Stimulated activated naive B cell treated with anti-CD40 and anti-IgM and Interleukin-4, amounts not matched to agents 10 μg/mL and 1 μg/mL and 100 μg/mL, for 72 hours (primary cell): ENCODE measurements around the gene DIAPH2.

ENCODE experiments used
- ATAC-seq, 2 donors: fragments of 150-1000 bp; cut with Tn5 transposase; replicated peaks; 2 replicates each; pipeline ENCODE4 v1.10.0; 2021; ENCODE audit warnings: moderate library complexity in 1 of 2
- DNase-seq: peaks from one replicate; pipeline ENCODE4 v3.0.0; 2021
- H3K27ac Mint-ChIP-seq: one replicate; pipeline ENCODE4 v1.8.0; 2022; ENCODE audit warnings: mild to moderate bottlenecking, mixed read lengths
- H3K27me3 Mint-ChIP-seq, 2 donors: one replicate each; pipeline ENCODE4 v1.8.0; 2022; ENCODE audit warnings: mixed read lengths in 2 of 2
- H3K36me3 Mint-ChIP-seq, 2 donors: one replicate each; pipeline ENCODE4 v1.8.0; 2022; ENCODE audit warnings: mixed read lengths in 2 of 2, mild to moderate bottlenecking in 1 of 2
- H3K4me1 Mint-ChIP-seq, 2 donors: one replicate each; pipeline ENCODE4 v1.8.0; 2022; ENCODE audit warnings: mixed read lengths in 2 of 2, mild to moderate bottlenecking in 1 of 2
- H3K4me3 Mint-ChIP-seq, 2 donors: one replicate each; pipeline ENCODE4 v1.8.0; 2022; ENCODE audit warnings: mild to moderate bottlenecking in 2 of 2, mixed read lengths in 2 of 2, moderate library complexity in 1 of 2
- H3K9me3 Mint-ChIP-seq, 2 donors: one replicate each; pipeline ENCODE4 v1.8.0; 2022; ENCODE audit warnings: mixed read lengths in 2 of 2, mild to moderate bottlenecking in 1 of 2

The DIAPH2 gene

GRCh38 chrX:97629597-97629985 lies 944.9 kb downstream of the DIAPH2 start:
- Mint-ChIP-seq H3K27ac (no peak overlapping the region), H3K4me3 (no peak overlapping the region), H3K9me3 (no peaks in the 10 kb centered on the region), H3K36me3 (no peaks in the 10 kb centered on the region), H3K4me1 (no peaks in the 10 kb centered on the region), H3K27me3 (no peaks in the 10 kb centered on the region)
- DNase-seq = no peak
- ATAC-seq = no peak

- no peaks in the 10 kb centered on the region for H3K4me1 Mint-ChIP-seq
- no peaks in the 10 kb centered on the region for H3K36me3 Mint-ChIP-seq
- ATAC-seq (no peak), DNase-seq (no peak)
- no peaks in the 10 kb centered on the region for H3K9me3 Mint-ChIP-seq
- H3K4me3 Mint-ChIP-seq = no peak overlapping the region
- no peak overlapping the region for H3K27ac Mint-ChIP-seq
- H3K27me3 Mint-ChIP-seq = peaks cover 0 to 6% of the 10 kb centered on the region in 2 donors
Measured at GRCh38 chrX:97633798-97634197, 949.2 kb downstream of the DIAPH2 start.

DNA sequence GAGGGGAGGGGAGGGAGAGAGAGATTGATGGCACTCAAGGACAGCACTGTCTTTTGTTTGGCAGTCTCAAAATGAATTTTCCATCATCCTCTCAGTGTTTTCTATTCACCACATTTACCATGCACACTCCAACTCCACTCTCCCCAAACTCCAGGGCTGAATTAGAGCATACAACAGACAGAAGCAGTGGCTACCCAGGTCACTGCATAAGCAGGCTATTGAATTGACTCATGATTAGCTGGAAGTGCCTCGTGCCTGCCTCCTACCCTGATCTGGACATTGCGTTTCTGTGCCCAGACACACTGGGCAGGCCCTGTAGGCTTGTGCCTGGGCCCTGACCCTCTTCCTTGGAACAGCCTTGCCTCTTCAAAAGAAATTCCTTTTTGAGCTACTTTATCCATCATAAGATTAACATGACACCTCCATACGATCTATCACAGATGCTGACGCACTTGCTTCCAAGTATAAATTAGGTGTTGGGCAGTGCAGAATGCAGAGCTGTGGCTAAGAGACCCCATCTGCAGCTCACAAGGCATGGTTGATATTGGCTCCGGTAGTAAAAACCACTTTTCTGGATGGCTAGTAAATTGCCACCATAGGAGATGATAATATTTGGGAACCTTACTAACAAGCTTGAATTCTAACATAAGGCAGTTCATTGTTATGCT lies 952.0 kb downstream of the DIAPH2 start:
- Mint-ChIP-seq H3K27ac (no peak overlapping the region), H3K4me3 (no peak overlapping the region), H3K27me3 (peaks cover 6 to 7% of the 10 kb centered on the region in 2 donors), H3K4me1 (no peaks in the 10 kb centered on the region), H3K9me3 (no peaks in the 10 kb centered on the region), H3K36me3 (no peaks in the 10 kb centered on the region)
- no peak for DNase-seq
- no peak for ATAC-seq

DNA sequence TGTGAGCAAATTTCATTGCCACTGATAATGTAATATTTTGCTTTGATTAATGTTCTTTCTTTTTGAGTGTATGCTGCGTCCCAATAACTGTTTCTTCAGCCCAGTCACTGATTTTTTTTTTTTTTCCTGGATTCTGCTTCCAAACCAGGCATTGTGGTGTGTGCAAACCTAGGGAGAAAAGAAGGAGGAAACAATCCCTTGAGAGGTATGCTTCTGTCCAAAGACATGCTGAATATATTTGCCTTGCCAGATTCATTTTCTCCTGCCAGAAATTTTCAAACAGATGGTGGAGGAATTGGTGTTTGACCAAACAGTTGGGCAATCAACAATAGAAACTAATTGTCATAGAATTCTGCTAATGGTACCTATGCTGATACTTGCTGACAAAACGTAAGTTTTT lies 952.6 kb downstream of the DIAPH2 start:
- Mint-ChIP-seq H3K4me3 (no peak overlapping the region), H3K27ac (no peak overlapping the region), H3K27me3 (peaks cover 6 to 7% of the 10 kb centered on the region in 2 donors), H3K9me3 (no peaks in the 10 kb centered on the region), H3K4me1 (no peaks in the 10 kb centered on the region), H3K36me3 (no peaks in the 10 kb centered on the region)
- no peak for DNase-seq
- no peak for ATAC-seq

DNA sequence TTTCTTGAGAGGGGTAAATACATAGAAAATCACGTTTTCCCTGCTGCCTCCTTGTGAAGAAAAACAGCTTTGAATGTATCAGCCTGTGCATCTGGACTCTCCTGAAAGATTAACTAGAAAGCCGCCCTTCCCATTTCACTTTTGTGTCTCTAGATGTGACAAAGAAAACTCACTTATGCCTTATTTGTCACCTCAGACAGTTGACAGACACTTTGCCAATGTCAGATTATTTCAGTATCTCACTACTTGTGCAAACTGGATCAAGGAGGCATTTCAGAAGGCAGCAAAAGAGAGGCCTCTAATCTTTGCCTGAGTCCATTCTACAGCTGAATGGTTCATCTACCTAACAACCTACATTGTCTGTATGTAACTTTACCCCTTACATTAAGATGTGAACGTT lies 954.0 kb downstream of the DIAPH2 start:
- peaks cover 6 to 7% of the 10 kb centered on the region in 2 donors for H3K27me3 Mint-ChIP-seq
- no peaks in the 10 kb centered on the region for H3K4me1 Mint-ChIP-seq
- H3K27ac Mint-ChIP-seq = no peak overlapping the region
- no peak for DNase-seq
- H3K36me3 Mint-ChIP-seq = no peaks in the 10 kb centered on the region
- H3K4me3 Mint-ChIP-seq = no peak overlapping the region
- ATAC-seq = no peak
- peaks cover 0 to 2% of the 10 kb centered on the region in 2 donors for H3K9me3 Mint-ChIP-seq

DNA sequence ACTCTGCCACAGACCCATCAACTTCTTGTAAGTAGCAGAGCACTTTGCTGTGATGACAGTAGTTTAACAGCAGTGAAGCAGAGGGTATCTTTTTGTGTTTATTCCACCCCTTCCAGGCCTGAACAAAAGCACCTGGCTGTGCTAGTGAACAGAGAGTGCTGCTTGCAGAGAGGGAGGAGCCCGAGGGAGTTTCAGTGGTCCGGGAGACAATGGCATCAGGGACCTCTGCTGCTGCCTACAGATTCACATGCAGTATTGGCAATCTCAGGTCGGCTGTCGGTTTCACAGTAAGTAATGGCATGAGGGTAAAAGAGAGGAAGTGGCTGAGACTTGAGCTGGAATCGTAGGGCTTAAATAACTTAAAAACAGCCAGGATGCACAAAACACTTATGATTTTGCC lies 954.9 kb downstream of the DIAPH2 start:
- Mint-ChIP-seq H3K4me1 (no peaks in the 10 kb centered on the region), H3K27me3 (peaks cover 6 to 7% of the 10 kb centered on the region in 2 donors), H3K9me3 (peaks cover 0 to 2% of the 10 kb centered on the region in 2 donors), H3K36me3 (no peaks in the 10 kb centered on the region), H3K4me3 (no peak overlapping the region), H3K27ac (no peak overlapping the region)
- DNase-seq = no peak
- peak in 1 of 2 donors; percentile 16 for ATAC-seq
